ENCODE measurements around the gene MTCL1.

MTCL1 gene

DNA sequence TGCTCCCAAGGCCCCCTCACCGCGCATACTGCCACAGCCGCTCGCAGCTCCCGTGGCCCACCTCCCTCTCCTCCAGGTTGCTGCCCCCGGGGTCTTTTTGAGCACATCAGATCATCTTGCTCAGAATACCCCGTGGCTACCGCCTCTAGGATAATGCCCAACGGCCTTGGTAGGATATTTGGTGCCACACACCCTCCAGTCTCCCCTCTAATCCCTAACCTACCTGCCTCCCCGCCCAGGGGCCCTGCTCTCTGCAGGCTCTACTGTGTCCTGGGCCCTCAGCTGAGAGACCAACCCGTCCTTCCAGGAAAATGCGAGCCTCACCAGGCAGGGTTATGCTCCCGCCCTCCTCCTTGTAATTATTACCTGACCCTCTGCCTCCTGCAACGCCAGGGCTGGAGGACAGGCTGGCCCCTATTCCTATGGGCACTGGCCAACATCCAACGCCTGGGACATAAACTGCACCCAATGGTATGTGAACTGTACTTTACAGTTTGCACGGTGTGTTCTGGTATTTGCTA lies 1.5 kb upstream of the MTCL1 start:
- TF ChIP-seq CTCF (IDR thresholded peaks at IDR 0.05; ENCODE audit: borderline replicate concordance, control extremely low read depth, extremely low read depth, insufficient read depth, missing control alignments) = no peak
- in situ Hi-C loops (cut with MboI; ENCODE audit: low sequenced_read_pairs, unreplicated experiment) = no loop called here
- DNase-seq (ENCODE audit: low spot score) = peak; percentile 26

DNA sequence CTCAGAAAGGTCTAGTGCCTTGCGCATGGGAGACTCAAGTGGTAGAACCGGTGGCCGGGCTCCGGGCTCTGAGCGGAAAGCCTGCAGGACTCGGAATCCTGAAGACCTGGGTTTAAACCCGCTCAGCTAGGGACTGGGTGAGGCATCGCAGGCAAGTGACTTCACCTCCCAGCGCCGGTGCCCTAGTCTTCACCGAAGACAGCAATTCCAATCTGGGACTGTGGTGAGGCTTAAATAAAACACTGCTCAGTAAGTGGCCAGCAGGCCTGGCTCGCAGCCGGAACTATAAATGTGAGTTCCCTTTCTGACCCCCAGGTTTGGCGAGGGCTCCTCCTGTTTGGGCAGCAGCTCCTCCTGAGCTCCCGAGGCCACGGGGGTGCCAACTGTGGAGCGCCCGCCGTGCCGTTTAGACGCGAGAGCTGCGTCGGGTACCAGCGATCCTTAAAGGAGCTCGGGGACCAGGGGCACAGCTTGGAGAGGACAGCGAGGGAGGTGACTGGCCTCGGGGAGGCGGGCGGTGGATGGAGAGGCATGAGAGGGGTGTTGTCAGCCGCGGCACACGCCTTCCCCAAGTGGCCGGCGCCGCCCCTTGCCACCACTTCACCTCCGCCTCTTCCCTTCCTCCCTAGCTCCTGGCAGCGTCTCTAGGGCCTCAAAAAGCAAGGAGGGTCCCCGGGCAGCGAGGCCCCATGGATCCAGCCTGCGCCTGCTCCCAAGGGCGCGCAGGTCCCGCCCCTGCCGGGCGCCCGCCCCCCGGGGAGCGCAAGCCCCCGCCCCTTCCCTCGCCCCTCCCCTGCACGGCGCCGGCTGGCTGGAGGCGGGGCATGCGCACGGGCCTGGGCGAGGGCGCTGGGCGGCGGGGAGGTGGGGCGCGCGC lies 757 bp upstream of the MTCL1 start:
- TF ChIP-seq CTCF (IDR thresholded peaks at IDR 0.05; ENCODE audit: borderline replicate concordance, control extremely low read depth, extremely low read depth, insufficient read depth, missing control alignments) = no peak
- DNase-seq (ENCODE audit: low spot score) = peak; percentile 97
- in situ Hi-C loops (cut with MboI; ENCODE audit: low sequenced_read_pairs, unreplicated experiment) = no loop called here

GRCh38 chr18:8705961-8706790 lies 820 bp downstream of the MTCL1 start:
- peak; percentile 43 for DNase-seq (ENCODE audit: low spot score)
- in situ Hi-C loops (cut with MboI; ENCODE audit: low sequenced_read_pairs, unreplicated experiment) = no loop called here
- no peak for TF ChIP-seq CTCF (IDR thresholded peaks at IDR 0.05; ENCODE audit: borderline replicate concordance, control extremely low read depth, extremely low read depth, insufficient read depth, missing control alignments)

DNA sequence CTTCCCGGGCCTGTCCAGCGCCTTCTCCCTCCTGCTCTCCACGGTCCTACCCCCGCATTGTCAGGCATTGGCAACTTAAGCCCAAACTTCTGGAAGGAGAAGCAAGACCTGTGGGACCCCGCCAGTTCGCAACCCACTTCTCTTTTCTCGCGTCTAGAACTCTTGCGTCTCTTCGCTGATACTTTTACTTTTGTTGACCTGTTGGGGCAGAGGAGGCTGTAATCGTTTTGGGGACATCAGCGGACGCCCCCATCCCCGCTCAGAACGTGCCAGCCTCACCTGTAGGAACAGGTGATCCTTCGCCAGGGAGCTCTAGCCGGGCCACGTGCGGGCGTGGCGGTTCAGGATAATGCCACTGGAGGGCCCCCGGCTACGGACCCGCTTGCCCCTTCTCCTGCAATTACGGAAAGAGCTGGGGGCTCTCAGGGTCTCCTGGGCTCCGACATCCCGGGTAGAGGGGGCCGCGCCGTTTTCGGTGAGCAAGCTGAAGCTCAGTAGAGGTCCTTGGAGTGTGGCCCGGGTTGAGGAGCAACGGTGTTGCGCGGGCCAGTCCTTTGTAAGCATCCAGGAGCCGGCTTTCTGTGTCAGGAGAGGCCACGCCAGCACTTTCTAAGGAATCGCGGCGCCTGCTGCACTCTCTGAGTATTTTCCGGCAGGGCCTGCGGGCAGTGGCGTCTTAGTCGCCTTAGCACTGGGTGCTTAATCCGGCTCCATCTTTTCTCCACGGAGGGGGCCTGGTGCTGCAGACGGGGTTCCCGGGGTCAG lies 1.6 kb downstream of the MTCL1 start:
- in situ Hi-C loops (cut with MboI; ENCODE audit: low sequenced_read_pairs, unreplicated experiment) = no loop called here
- TF ChIP-seq CTCF (IDR thresholded peaks at IDR 0.05; ENCODE audit: borderline replicate concordance, control extremely low read depth, extremely low read depth, insufficient read depth, missing control alignments) = no peak
- peak; percentile 51 for DNase-seq (ENCODE audit: low spot score)

DNA sequence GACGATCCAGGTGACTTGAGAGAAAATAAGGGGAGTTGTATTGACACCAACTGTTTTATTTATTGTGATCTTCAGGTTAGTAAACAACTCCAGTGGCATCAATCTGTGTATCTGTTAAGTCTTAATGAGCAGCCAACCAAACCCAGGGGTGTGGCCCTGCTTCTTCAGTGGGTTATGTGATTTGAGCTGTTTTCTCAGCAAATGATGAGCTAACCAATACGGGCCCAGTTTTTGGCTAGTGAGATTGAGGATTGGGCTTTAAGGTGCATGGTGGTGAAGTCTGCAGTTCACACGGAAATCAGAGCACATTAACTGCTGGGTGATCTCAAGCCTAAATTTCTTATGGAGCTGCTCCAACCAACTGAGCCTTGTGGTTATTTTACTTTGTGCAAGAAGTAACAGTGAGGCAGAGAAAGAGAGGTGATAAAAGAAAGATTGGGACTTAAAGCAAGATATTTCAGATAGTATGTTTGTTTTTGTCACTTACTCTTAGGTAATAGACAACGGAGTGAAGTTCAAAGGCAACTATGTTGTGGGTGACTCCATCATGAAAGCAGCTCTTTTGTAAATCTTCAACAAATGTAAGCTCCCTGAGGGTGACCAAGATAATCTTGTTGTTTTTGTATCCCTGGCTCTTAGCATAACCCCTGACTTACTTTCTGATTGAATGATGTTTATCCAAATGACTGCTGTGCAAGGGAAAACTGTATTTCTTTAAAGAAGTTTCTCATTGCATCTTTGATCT lies 2.4 kb downstream of the MTCL1 start:
- in situ Hi-C loops (cut with MboI; ENCODE audit: low sequenced_read_pairs, unreplicated experiment) = no loop called here
- TF ChIP-seq CTCF (IDR thresholded peaks at IDR 0.05; ENCODE audit: borderline replicate concordance, control extremely low read depth, extremely low read depth, insufficient read depth, missing control alignments) = no peak
- no peak for DNase-seq (ENCODE audit: low spot score)

All from GM13976 (cell line).